Dermis microvascular lymphatic vessel endothelial cell (primary cell): Measurements from ENCODE around the gene TBC1D3G. TPM values are rescaled to one million over a fixed set of nuclear protein-coding genes. Genes with fewer than 3 reads are reported as not detected.
"Not testable (repeated sequence)": the region's sequence is repeated elsewhere in the genome, so short reads cannot be mapped to it uniquely, and the experiment has no call there.

Experiments
- DNase-seq, 2 donors: peaks; one replicate each; pipeline versions ENCODE4 v3.0.0 to v3.0.0-alpha.2; 2010; ENCODE audit warnings: low read depth in 2 of 2
- total RNA-seq: library from RNA; depleted of rRNA; stranded (reverse); fragments of >200 nt; gene quantifications from 2 replicates; pipeline ENCODE4 v1.2.1, GENCODE V29; 2014

Gene TBC1D3G
- total RNA-seq, result not detected in 2 replicates

DNA sequence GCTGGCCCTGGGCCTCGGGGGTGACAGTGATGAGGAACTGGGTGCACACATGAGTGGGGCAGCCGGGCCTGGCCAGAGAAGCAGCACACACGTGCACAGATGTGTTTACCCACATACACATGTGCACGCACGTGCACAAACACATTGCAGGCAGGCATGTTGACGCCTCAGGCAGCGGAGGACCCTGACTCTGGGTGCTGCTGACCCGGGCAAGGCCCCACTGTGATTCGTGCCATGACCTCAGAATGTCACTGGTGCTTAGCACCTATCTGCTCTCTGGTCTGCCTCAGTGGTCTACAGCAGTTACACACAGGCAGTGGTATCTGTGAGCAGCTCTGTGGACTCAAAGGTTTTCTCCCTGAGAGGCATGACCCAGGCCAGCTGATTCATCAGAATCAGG, at the start of gene TBC1D3G:
Gene TBC1D3G (plus strand): TSS at position 301 of the 400 bp plus-strand sequence. CDS start 1,528 bp downstream, outside the sequence.
- DNase-seq, result not testable (repeated sequence)

DNA sequence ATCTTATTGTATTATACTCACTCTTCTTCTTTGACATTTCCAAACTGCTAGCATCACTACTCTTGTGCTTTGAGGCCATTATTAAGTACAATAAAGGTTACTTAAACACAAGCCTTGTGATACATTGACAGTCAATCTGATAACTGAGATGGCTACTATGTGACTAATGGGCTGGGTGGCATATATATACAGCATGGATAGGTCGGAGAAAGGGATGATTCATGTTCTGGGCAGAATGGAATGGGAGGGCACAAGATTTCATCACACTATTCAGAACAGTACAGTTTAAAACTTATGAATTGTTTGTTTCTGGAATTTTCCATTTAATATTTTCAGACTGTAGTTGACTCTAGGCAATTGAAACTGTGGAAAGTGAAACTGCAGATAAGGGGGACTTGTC, 40.4 kb upstream of the TBC1D3G start:
- not testable (repeated sequence) for DNase-seq

DNA sequence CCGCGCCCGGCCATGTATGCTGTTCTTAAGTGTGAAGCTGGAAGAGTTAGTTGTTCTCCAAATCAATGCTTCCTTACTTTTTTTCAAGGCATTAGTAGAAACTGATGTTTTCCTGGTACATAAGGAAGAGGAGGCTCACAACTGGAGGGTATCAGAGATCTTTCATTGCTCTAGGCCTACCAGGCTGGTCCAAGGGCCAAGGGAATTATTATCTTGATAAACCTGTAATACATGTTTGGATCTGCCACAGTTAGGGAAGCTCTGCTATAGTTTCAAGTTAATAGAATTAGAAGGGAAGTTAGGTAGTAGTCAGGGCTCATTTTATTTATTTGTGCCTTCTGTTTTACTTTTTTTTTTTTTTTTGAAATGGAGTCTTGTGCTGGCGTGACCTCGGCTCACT, 39.5 kb upstream of the TBC1D3G start:
- not testable (repeated sequence) for DNase-seq

DNA sequence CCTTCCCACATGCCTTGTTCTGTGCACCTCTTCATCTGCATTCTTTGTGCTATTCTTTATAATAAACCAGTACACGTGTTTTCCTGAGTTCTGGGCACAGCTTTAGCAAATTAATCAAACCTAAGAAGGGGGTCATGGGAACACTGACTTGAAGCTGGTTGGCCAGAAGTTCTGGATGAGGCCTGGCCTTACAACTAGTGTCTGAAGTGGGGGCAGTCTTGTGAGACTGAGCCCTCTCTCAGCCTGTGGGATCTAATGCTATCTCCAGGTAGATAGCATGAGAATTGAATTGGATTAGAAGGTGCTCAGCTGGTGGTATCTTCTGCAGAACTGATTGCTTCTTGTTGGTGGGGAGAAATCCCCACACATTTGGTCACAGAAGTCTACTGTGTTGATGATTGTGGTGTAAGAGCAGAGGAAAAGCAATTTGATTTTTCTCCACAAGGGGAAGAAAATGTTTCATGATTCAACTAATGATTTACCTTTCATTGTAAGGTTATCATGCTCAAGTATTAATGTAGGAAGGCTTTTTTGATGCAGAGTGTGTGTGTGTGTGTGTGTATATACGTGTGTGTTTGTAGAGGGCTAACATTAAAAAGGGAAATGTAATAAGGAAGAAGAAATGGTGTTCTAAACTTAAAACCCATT, 33.6 kb upstream of the TBC1D3G start:
- DNase-seq, result not testable (repeated sequence)

DNA sequence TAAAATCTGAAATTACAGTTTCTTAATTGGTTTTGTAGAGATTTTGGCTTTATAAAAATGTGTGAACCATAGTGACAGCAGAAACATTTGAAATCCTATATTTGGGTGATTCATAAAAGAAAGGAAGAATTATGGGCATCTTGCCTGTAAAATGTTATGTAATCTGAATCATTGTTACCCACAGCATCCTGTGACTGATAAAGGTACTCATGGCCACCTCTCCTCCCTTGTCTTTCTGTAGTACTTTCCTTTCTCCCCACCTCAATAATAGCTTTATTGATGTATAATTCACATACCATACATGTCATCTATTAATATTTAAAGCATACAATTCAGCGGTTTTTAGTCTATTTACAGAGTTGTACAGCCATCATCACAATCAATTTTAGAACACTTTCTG, 28.5 kb upstream of the TBC1D3G start:
- not testable (repeated sequence) for DNase-seq

DNA sequence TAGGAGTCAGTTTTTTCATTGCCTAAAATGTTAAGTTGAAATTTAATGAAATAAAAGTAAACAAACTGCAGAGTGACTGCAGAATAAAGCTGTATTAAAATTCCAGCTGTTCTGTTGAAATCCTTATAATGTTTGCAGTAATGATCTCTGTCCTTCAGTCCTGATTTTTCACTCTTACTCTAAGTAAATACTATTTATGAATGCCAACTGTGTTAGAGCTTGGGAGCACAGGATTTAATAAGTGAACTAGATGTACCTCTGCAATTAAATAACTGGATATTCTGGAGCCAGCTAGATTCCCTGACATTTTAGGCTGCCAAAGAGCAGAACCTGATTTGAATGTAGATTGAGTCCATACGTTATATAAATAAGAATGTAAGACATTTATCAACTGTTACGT, 7.9 kb upstream of the TBC1D3G start:
- DNase-seq, result not testable (repeated sequence)

DNA sequence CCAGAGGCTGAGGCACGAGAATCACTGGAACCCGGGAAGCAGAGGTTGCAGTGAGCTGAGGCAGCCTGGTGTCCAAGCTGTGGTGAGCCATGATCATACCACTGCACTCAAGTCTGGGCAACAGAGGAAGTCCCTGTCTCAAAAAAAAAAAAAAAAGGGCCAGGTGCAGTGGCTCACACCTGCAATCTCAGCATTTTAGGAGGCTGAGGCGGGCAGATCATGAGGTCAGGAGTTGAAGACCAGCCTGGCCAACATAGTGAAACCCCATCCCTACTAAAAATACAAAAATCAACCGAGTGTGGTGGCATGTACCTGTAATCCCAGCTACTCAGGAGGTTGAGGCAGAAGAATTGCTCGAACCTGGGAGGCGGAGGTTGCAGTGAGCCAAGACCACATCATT, 38.8 kb downstream of the TBC1D3G start:
- not testable (repeated sequence) for DNase-seq

DNA sequence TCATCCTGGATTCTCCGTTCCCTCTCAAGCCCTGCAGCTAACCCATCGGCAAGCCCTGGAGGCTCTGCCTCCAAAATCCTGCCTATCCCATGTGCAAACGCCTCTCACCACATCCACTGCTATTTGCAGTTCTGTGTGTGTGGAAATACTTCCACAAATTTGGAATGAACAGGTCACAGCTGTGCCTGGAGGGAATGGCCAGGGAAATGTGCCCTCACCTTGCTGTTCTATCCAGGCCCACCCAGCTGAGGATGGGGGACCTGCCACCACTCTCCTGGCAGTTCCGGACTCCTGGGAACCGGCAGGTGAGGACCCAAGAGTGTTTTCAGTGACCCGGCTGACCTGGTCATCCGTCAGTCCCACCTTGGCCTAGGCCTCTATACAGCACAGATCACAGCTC, 52.3 kb downstream of the TBC1D3G start:
- not testable (repeated sequence) for DNase-seq

Other genes with a start within 250 kb of the TBC1D3G start
- gene CCL3, start 233.7 kb upstream of the TBC1D3G start, total RNA-seq, result not detected in 2 replicates
- gene CCL4, start 220.1 kb upstream of the TBC1D3G start, total RNA-seq, result not detected in 2 replicates
- 0.64 and 2.0 TPM in 2 replicates for gene TBC1D3B, start 147.2 kb upstream of the TBC1D3G start, total RNA-seq
- not detected in 2 replicates for gene CCL3L1, start 127.1 kb upstream of the TBC1D3G start, total RNA-seq
- not detected in 2 replicates for gene CCL4L2, start 112.8 kb upstream of the TBC1D3G start, total RNA-seq
- under 0.01 TPM in 1 of 2 replicates, not detected in the other for gene TBC1D3I, start 59.3 kb upstream of the TBC1D3G start, total RNA-seq
- gene TBC1D3H, start 64.6 kb downstream of the TBC1D3G start, total RNA-seq, result not detected in 2 replicates
- gene ZNHIT3, start 162.8 kb downstream of the TBC1D3G start, total RNA-seq, result 21.7 and 22.9 TPM in 2 replicates
- gene MYO19, start 211.0 kb downstream of the TBC1D3G start, total RNA-seq, result 30.8 and 31.7 TPM in 2 replicates
- 7.6 and 10.1 TPM in 2 replicates for gene PIGW, start 211.1 kb downstream of the TBC1D3G start, total RNA-seq
- 29.7 and 40.6 TPM in 2 replicates for gene GGNBP2, start 221.0 kb downstream of the TBC1D3G start, total RNA-seq